ENCODE measurements around the gene NUBP2. TPM values are rescaled to one million over a fixed set of nuclear protein-coding genes. Genes with fewer than 3 reads are reported as not detected.

Gene NUBP2
- total RNA-seq, 1 experiment from 2014 or later, result 95.1 TPM

GRCh38 chr16:1741553-1742165 is 41.1 kb upstream of the NUBP2 start:
- DNase-seq (no peak), ATAC-seq (no peak)
- CTCF ChIA-PET, result no interaction called here
- intact Hi-C loops (cut with micrococcal nuclease), result no loop called here
- BruUV-seq (replicated peaks), result no TSS peak
- Histone ChIP-seq H4K20me1 (ENCODE audit: low read length) (no peaks in the 10 kb centered on the region), H2AFZ (ENCODE audit: low read length) (no peak overlapping the region), H3K27me3 (ENCODE audit: low read length) (no peaks in the 10 kb centered on the region), H3K4me1 (ENCODE audit: insufficient read depth, low read length) (no peaks in the 10 kb centered on the region), H3K9me3 (ENCODE audit: low read length) (no peaks in the 10 kb centered on the region), H3K4me2 (ENCODE audit: low read length) (no peak overlapping the region), H3K9ac (ENCODE audit: low read length) (no peak overlapping the region), H3F3A (ENCODE audit: low read length, unreplicated experiment) (no peaks in the 10 kb centered on the region), H3K36me3 (ENCODE audit: low read depth, low read length) (no peaks in the 10 kb centered on the region), H3K79me2 (ENCODE audit: low read length) (no peaks in the 10 kb centered on the region), H3K27ac (ENCODE audit: low read length) (no peak overlapping the region), H3K9me2 (replicated peaks; ENCODE audit: low read length) (no peaks in the 10 kb centered on the region), H3K4me3 (ENCODE audit: low read length) (no peak overlapping the region)
- POLR2A ChIA-PET (ENCODE audit: unreplicated experiment), result no interaction called here
- TF ChIP-seq CTCF (conservative IDR thresholded peaks at IDR 0.05; ENCODE audit: low read depth, low read length) (no peak), EZH2 (IDR thresholded peaks at IDR 0.05; ENCODE audit: low read length, unreplicated experiment) (no peak), EZH2phosphoT487 (IDR thresholded peaks at IDR 0.05; ENCODE audit: borderline replicate concordance, low read length) (no peak)

GRCh38 chr16:1743376-1744337 is 39.1 kb upstream of the NUBP2 start:
- Histone ChIP-seq H3K4me3 (ENCODE audit: low read length) (no peak overlapping the region), H3K36me3 (ENCODE audit: low read depth, low read length) (no peaks in the 10 kb centered on the region), H3K79me2 (ENCODE audit: low read length) (no peaks in the 10 kb centered on the region), H2AFZ (ENCODE audit: low read length) (no peak overlapping the region), H3K4me2 (ENCODE audit: low read length) (no peak overlapping the region), H3K9me2 (replicated peaks; ENCODE audit: low read length) (no peaks in the 10 kb centered on the region), H3K27me3 (ENCODE audit: low read length) (no peaks in the 10 kb centered on the region), H3K27ac (ENCODE audit: low read length) (no peak overlapping the region), H3K4me1 (ENCODE audit: insufficient read depth, low read length) (no peaks in the 10 kb centered on the region), H4K20me1 (ENCODE audit: low read length) (no peaks in the 10 kb centered on the region), H3K9ac (ENCODE audit: low read length) (no peak overlapping the region), H3F3A (ENCODE audit: low read length, unreplicated experiment) (no peaks in the 10 kb centered on the region), H3K9me3 (ENCODE audit: low read length) (no peaks in the 10 kb centered on the region)
- DNase-seq (no peak), ATAC-seq (no peak)
- intact Hi-C loops (cut with micrococcal nuclease), result no loop called here
- ChIA-PET POLR2A (ENCODE audit: unreplicated experiment) (no interaction called here), CTCF (no interaction called here)
- no TSS peak for BruUV-seq (replicated peaks)
- TF ChIP-seq CTCF (conservative IDR thresholded peaks at IDR 0.05; ENCODE audit: low read depth, low read length), result no peak
- TF ChIP-seq EZH2phosphoT487 (IDR thresholded peaks at IDR 0.05; ENCODE audit: borderline replicate concordance, low read length), result no peak
- no peak for TF ChIP-seq EZH2 (IDR thresholded peaks at IDR 0.05; ENCODE audit: low read length, unreplicated experiment)

Data from PC-3 (cell line).